SK-MEL-5 (cell line): ENCODE measurements around the gene AKR1B15. TPM values are rescaled to one million over a fixed set of nuclear protein-coding genes. Genes with fewer than 3 reads are reported as not detected.

ENCODE experiments used
- DNase-seq: peaks from one replicate; pipeline ENCODE4 v3.0.0-alpha.2; 2016; ENCODE audit warnings: low read depth, low spot score
- in situ Hi-C: cut with HindIII; loops from 2 replicates; pipeline ENCODE4 v1.10.0; 2016; ENCODE audit warnings: low sequenced_read_pairs, high pct_unique_total_duplicates, low pct_unique_long_range_greater_than_20kb
- total RNA-seq: library from RNA; depleted of rRNA; stranded (reverse); fragments of >200 nt; shearing (Covaris generic); gene quantifications from 2 replicates; pipeline ENCODE4 v1.2.3, GENCODE V29; 2014

The AKR1B15 gene
- total RNA-seq, 1 experiment from 2014 or later = 0.08 TPM

- in situ Hi-C loops = no loop called here
- peak; percentile 53 for DNase-seq
These were observed 40.6 kb downstream of the AKR1B15 start for GRCh38 chr7:134589491-134589941.

- peak; percentile 99 for DNase-seq
- in situ Hi-C loops = no loop called here
These were observed 44.9 kb downstream of the AKR1B15 start for GRCh38 chr7:134593530-134594392.

- in situ Hi-C loops = no loop called here
- DNase-seq = no peak
These were observed 46.0 kb downstream of the AKR1B15 start for GRCh38 chr7:134594877-134595276.

- DNase-seq = peak; percentile 40
- in situ Hi-C loops = no loop called here
These were observed 50.5 kb downstream of the AKR1B15 start for GRCh38 chr7:134599371-134599770.

GRCh38 chr7:134601459-134601858, 52.5 kb downstream of the AKR1B15 start:
- in situ Hi-C loops = no loop called here
- DNase-seq = no peak

- in situ Hi-C loops = no loop called here
These were observed 54.1 kb downstream of the AKR1B15 start for GRCh38 chr7:134602881-134603451.

GRCh38 chr7:134605978-134606923, 57.3 kb downstream of the AKR1B15 start:
- peak; percentile 85 for DNase-seq
- in situ Hi-C loops = no loop called here

More at GRCh38 chr7:134602881-134603451, 54.1 kb downstream of the AKR1B15 start:
- peak; percentile 94 for DNase-seq

- in situ Hi-C loops = no loop called here
- DNase-seq = no peak
These were observed 62.8 kb downstream of the AKR1B15 start for GRCh38 chr7:134611611-134612151.

GRCh38 chr7:134612197-134612596, 63.3 kb downstream of the AKR1B15 start:
- in situ Hi-C loops = no loop called here
- DNase-seq = no peak

GRCh38 chr7:134613623-134614347, 64.9 kb downstream of the AKR1B15 start:
- in situ Hi-C loops = no loop called here

GRCh38 chr7:134616611-134617010, 67.7 kb downstream of the AKR1B15 start:
- in situ Hi-C loops = no loop called here
- no peak for DNase-seq

More at GRCh38 chr7:134613623-134614347, 64.9 kb downstream of the AKR1B15 start:
- DNase-seq = no peak

- DNase-seq = no peak
- in situ Hi-C loops = no loop called here
These were observed 70.0 kb downstream of the AKR1B15 start for GRCh38 chr7:134618756-134619530.

GRCh38 chr7:134619627-134620331, 70.9 kb downstream of the AKR1B15 start:
- no peak for DNase-seq
- in situ Hi-C loops = no loop called here

- DNase-seq = no peak
- in situ Hi-C loops = no loop called here
These were observed 73.5 kb downstream of the AKR1B15 start for GRCh38 chr7:134622303-134622995.

- DNase-seq = no peak
These were observed 74.3 kb downstream of the AKR1B15 start for GRCh38 chr7:134623193-134623592.

More at GRCh38 chr7:134623193-134623592, 74.3 kb downstream of the AKR1B15 start:
- in situ Hi-C loops = no loop called here
